OCI-LY1 (cell line): Measurements from ENCODE around the gene PLXND1.
"Not testable (repeated sequence)": the region's sequence is repeated elsewhere in the genome, so short reads cannot be mapped to it uniquely, and the experiment has no call there.

Source experiments
- H2AFZ ChIP-seq: fragments of 200-600 bp; sonication (generic), shearing (Covaris generic); 2 replicates; pipeline ENCODE4 v1.6.0; 2014; ENCODE audit warnings: antibody characterized with exemption, mild to moderate bottlenecking, low read length
- H3F3A ChIP-seq: fragments of 200-600 bp; sonication (generic), shearing (Covaris generic); 2 replicates; pipeline ENCODE4 v1.6.0; 2014; ENCODE audit warnings: mild to moderate bottlenecking, antibody characterized with exemption, low read length, moderate library complexity; ENCODE audit not compliant: insufficient read depth
- H3K27ac ChIP-seq: fragments of 200-600 bp; sonication (generic); 2 replicates; pipeline ENCODE4 v1.5.1; 2014; ENCODE audit warnings: low read length, mixed run types, mild to moderate bottlenecking, low read depth; ENCODE audit not compliant: poor library complexity, severe bottlenecking
- H3K27me3 ChIP-seq: fragments of 200-600 bp; sonication (generic); 2 replicates; pipeline ENCODE4 v1.6.0; 2014; ENCODE audit warnings: antibody characterized with exemption, mild to moderate bottlenecking, low read length, moderate library complexity; ENCODE audit not compliant: insufficient read depth
- H3K36me3 ChIP-seq: fragments of 200-600 bp; sonication (generic); 2 replicates; pipeline ENCODE4 v1.6.1; 2014; ENCODE audit warnings: mild to moderate bottlenecking, antibody characterized with exemption, low read length, moderate library complexity, mixed read lengths; ENCODE audit not compliant: insufficient read depth
- H3K4me1 ChIP-seq: fragments of 200-600 bp; sonication (generic); 2 replicates; pipeline ENCODE4 v1.5.1; 2014; ENCODE audit warnings: mild to moderate bottlenecking, low read length, moderate library complexity; ENCODE audit not compliant: insufficient read depth, severe bottlenecking
- H3K4me2 ChIP-seq: fragments of 200-600 bp; sonication (generic), shearing (Covaris generic); 2 replicates; pipeline ENCODE4 v1.6.1; 2014; ENCODE audit warnings: low read length
- H3K4me3 ChIP-seq: fragments of 200-600 bp; sonication (generic); 2 replicates; pipeline ENCODE4 v1.5.1; 2014; ENCODE audit warnings: low read length, low read depth, mild to moderate bottlenecking, mixed read lengths; ENCODE audit not compliant: poor library complexity, severe bottlenecking
- H3K79me2 ChIP-seq: fragments of 200-600 bp; shearing (Covaris generic); 2 replicates; pipeline ENCODE4 v1.6.1; 2016; ENCODE audit warnings: mixed run types, low read length, mixed read lengths; ENCODE audit not compliant: insufficient read depth
- H3K9ac ChIP-seq: fragments of 200-600 bp; sonication (generic), shearing (Covaris generic); 2 replicates; pipeline ENCODE4 v1.6.1; 2014; ENCODE audit warnings: mild to moderate bottlenecking, low read length, mixed read lengths
- H3K9me2 ChIP-seq: fragments of 200-600 bp; sonication (generic), shearing (Covaris generic); 2 replicates; pipeline ENCODE4 v1.6.1; 2014; ENCODE audit warnings: low read depth, mild to moderate bottlenecking, low read length, mixed read lengths
- H3K9me3 ChIP-seq: fragments of 200-600 bp; shearing (Covaris generic); 2 replicates; pipeline ENCODE4 v1.6.1; 2014; ENCODE audit warnings: low read length, mixed read lengths
- H4K20me1 ChIP-seq: fragments of 200-600 bp; sonication (generic), shearing (Covaris generic); 2 replicates; pipeline ENCODE4 v1.6.0; 2016; ENCODE audit warnings: mild to moderate bottlenecking, low read length; ENCODE audit not compliant: insufficient read depth
- EZH2 ChIP-seq: fragments of 200-600 bp; sonication (generic), shearing (Covaris generic); IDR thresholded peaks from 2 replicates; pipeline ENCODE4 v1.8.0; 2017; ENCODE audit warnings: borderline replicate concordance, mixed run types, mild to moderate bottlenecking, antibody characterized with exemption, low read length, moderate library complexity, mixed read lengths
- TF ChIP-seq, protein P1 (sequence below): fragments of 200-600 bp; sonication (generic), shearing (Covaris generic); IDR thresholded peaks from 2 replicates; pipeline ENCODE4 v1.5.1; 2017; ENCODE audit warnings: mild to moderate bottlenecking, antibody characterized with exemption, low read length, moderate library complexity, mixed read lengths

Gene PLXND1

DNA sequence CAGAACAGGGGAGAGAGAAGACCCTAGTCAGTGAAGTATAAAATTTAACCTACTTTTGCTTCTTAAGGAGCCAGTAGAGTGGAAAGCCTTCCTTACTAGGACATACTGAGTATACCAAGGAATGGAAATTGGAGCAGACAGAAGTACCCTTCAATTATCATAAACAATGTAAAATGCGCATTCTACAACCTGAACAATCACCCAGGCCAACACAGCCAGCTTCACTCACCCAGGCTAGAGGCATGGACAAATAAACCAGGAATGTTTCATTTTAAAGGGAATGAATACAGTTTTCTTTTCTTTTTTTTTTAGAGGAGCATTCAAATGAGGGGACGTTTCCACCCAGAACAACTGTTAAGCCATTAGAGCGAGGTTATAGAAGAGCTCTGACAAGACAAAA is 41.9 kb upstream of the PLXND1 start:
- no peaks in the 10 kb centered on the region for H4K20me1 ChIP-seq
- H3K36me3 ChIP-seq, result peaks cover 17% of the 10 kb centered on the region; the same call in 1 of the 2 replicates
- TF ChIP-seq, protein P1, sequence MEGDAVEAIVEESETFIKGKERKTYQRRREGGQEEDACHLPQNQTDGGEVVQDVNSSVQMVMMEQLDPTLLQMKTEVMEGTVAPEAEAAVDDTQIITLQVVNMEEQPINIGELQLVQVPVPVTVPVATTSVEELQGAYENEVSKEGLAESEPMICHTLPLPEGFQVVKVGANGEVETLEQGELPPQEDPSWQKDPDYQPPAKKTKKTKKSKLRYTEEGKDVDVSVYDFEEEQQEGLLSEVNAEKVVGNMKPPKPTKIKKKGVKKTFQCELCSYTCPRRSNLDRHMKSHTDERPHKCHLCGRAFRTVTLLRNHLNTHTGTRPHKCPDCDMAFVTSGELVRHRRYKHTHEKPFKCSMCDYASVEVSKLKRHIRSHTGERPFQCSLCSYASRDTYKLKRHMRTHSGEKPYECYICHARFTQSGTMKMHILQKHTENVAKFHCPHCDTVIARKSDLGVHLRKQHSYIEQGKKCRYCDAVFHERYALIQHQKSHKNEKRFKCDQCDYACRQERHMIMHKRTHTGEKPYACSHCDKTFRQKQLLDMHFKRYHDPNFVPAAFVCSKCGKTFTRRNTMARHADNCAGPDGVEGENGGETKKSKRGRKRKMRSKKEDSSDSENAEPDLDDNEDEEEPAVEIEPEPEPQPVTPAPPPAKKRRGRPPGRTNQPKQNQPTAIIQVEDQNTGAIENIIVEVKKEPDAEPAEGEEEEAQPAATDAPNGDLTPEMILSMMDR, result no peak
- no peak for TF ChIP-seq EZH2
- no peaks in the 10 kb centered on the region for H3K9me2 ChIP-seq
- no peaks in the 10 kb centered on the region for H3F3A ChIP-seq
- H3K4me1 ChIP-seq, result peaks cover 9% of the 10 kb centered on the region
- no peak overlapping the region for H3K9ac ChIP-seq
- no peak overlapping the region for H2AFZ ChIP-seq
- H3K27ac ChIP-seq, result no peak overlapping the region
- H3K4me3 ChIP-seq, result no peak overlapping the region
- no peaks in the 10 kb centered on the region for H3K79me2 ChIP-seq
- no peaks in the 10 kb centered on the region for H3K27me3 ChIP-seq
- H3K4me2 ChIP-seq, result no peak overlapping the region
- H3K9me3 ChIP-seq, result no peaks in the 10 kb centered on the region

DNA sequence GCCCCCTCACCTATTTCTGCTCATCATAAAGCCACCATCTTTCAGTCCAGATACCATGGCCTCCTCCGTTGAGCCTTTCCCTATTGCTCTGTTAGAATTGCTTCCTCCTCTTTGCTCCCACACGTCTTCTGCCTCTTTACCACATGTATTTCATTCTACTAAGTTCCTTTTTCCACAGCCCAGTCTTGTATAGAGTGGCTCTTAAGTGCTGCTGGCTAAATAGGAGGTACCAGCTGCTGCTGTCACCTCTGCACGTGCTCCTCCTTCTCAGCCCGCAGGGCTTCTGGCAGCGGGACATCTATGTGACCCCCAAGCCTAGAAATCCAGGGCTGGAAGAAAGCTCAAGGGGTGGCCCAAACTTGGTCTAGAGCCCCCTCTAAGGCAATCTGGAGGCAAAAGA is 38.8 kb upstream of the PLXND1 start:
- no peak for TF ChIP-seq EZH2
- TF ChIP-seq, protein P1, result no peak
- Histone ChIP-seq H2AFZ (no peak overlapping the region), H4K20me1 (no peaks in the 10 kb centered on the region), H3K36me3 (0 out of 2 replicates have a peak, but pooled peaks cover 3% of the 10 kb centered on the region), H3K79me2 (no peaks in the 10 kb centered on the region), H3K9me3 (no peaks in the 10 kb centered on the region), H3F3A (no peaks in the 10 kb centered on the region), H3K27me3 (no peaks in the 10 kb centered on the region), H3K4me1 (no peaks in the 10 kb centered on the region), H3K9ac (no peak overlapping the region), H3K4me2 (no peak overlapping the region), H3K9me2 (no peaks in the 10 kb centered on the region), H3K4me3 (no peak overlapping the region), H3K27ac (no peak overlapping the region)

DNA sequence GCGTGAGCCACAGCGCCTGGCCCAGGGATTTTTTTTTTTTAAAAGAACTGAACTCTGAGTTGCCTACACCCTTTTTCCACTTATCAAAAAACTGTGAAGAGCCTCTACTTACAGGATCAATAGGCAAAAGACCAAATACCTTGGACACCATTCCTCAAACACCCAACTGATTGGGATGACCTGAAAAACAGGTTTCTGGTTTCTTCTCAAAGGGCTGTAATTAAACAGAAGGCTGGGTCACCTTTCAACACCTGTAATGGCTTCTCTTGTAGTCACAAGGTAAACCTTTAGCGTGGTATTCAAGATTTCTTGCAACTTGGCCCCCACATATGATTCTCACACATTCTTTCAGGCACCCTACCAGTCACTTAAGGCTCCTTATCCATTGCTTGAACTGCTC is 38.4 kb upstream of the PLXND1 start:
- Histone ChIP-seq H3K9me3 (no peaks in the 10 kb centered on the region), H2AFZ (no peak overlapping the region), H3K79me2 (no peaks in the 10 kb centered on the region), H3K9ac (no peak overlapping the region), H3K9me2 (no peaks in the 10 kb centered on the region), H3K4me3 (no peak overlapping the region), H3K4me1 (no peaks in the 10 kb centered on the region), H3K27me3 (no peaks in the 10 kb centered on the region), H3F3A (no peaks in the 10 kb centered on the region), H3K36me3 (0 out of 2 replicates have a peak, but pooled peaks cover 2% of the 10 kb centered on the region), H3K27ac (no peak overlapping the region), H4K20me1 (no peaks in the 10 kb centered on the region), H3K4me2 (no peak overlapping the region)
- TF ChIP-seq, protein P1, result no peak
- no peak for TF ChIP-seq EZH2

DNA sequence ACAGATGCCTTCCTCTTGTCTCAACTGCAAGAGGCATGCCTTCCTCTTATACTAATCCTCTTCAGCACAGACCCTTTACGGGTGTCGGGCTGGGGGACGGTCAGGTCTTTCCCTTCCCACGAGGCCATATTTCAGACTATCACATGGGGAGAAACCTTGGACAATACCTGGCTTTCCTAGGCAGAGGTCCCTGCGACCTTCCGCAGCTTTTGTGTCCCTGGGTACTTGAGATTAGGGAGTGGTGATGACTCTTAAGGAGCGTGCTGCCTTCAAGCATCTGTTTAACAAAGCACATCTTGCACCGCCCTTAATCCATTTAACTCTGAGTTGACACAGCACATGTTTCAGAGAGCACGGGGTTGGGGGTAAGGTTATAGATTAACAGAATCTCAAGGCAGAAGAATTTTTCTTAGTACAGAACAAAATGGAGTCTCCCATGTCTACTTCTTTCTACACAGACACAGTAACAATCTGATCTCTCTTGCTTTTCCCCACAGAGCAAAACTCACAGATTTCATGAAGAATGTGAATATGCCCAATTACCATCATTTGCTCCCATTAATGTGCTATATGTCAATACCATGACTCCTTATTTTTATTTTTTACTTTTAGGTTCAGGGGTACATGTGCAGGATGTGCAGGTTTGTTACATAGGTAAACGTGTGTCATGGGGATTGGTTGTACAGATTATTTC is 35.2 kb upstream of the PLXND1 start:
- not testable (repeated sequence) for H3K4me1 ChIP-seq, H3K27me3 ChIP-seq, H3F3A ChIP-seq, H3K27ac ChIP-seq, H3K4me2 ChIP-seq, H4K20me1 ChIP-seq, H3K9me2 ChIP-seq, H3K9me3 ChIP-seq, H2AFZ ChIP-seq, H3K79me2 ChIP-seq, H3K36me3 ChIP-seq, H3K4me3 ChIP-seq, H3K9ac ChIP-seq

DNA sequence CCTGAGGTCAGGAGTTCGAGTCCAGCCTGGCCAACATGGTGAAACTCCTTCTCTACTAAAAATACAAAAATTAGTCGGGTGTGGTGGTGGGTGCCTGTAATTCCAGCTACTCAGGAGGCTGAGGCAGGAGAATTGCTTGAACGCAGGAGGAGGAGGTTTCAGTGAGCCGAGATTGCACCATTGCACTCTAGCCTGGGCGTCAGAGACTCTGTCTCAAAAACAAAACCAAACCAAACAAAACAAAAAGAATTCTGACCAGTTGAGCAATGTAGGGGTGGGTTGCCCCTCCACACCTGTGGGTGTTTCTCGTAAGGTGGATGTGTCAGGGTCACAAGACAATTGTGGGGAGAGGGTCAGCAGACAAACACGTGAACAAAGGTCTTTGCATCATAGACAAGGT is 34.5 kb upstream of the PLXND1 start:
- H2AFZ ChIP-seq, H3K79me2 ChIP-seq, H3K9me3 ChIP-seq, H3K36me3 ChIP-seq, H3K9me2 ChIP-seq, H3K27me3 ChIP-seq, H3F3A ChIP-seq, H3K27ac ChIP-seq, H3K4me3 ChIP-seq, H4K20me1 ChIP-seq, H3K4me1 ChIP-seq, H3K9ac ChIP-seq, H3K4me2 ChIP-seq: not testable (repeated sequence)
